GM12873 (cell line): ENCODE results near the gene PXYLP1.

Experiments
- TF ChIP-seq, protein P1 (sequence below): IDR thresholded peaks from 2 replicates; pipeline ENCODE4 v1.5.1; 2012; ENCODE audit warnings: low read depth, mild to moderate bottlenecking, moderate library complexity, low read length, control low read depth; ENCODE audit not compliant: insufficient read depth; ENCODE audit errors: missing control alignments

PXYLP1 gene

GRCh38 chr3:141236361-141236760 lies 4.7 kb downstream of the PXYLP1 start:
- TF ChIP-seq, protein P1, sequence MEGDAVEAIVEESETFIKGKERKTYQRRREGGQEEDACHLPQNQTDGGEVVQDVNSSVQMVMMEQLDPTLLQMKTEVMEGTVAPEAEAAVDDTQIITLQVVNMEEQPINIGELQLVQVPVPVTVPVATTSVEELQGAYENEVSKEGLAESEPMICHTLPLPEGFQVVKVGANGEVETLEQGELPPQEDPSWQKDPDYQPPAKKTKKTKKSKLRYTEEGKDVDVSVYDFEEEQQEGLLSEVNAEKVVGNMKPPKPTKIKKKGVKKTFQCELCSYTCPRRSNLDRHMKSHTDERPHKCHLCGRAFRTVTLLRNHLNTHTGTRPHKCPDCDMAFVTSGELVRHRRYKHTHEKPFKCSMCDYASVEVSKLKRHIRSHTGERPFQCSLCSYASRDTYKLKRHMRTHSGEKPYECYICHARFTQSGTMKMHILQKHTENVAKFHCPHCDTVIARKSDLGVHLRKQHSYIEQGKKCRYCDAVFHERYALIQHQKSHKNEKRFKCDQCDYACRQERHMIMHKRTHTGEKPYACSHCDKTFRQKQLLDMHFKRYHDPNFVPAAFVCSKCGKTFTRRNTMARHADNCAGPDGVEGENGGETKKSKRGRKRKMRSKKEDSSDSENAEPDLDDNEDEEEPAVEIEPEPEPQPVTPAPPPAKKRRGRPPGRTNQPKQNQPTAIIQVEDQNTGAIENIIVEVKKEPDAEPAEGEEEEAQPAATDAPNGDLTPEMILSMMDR, result no peak

DNA sequence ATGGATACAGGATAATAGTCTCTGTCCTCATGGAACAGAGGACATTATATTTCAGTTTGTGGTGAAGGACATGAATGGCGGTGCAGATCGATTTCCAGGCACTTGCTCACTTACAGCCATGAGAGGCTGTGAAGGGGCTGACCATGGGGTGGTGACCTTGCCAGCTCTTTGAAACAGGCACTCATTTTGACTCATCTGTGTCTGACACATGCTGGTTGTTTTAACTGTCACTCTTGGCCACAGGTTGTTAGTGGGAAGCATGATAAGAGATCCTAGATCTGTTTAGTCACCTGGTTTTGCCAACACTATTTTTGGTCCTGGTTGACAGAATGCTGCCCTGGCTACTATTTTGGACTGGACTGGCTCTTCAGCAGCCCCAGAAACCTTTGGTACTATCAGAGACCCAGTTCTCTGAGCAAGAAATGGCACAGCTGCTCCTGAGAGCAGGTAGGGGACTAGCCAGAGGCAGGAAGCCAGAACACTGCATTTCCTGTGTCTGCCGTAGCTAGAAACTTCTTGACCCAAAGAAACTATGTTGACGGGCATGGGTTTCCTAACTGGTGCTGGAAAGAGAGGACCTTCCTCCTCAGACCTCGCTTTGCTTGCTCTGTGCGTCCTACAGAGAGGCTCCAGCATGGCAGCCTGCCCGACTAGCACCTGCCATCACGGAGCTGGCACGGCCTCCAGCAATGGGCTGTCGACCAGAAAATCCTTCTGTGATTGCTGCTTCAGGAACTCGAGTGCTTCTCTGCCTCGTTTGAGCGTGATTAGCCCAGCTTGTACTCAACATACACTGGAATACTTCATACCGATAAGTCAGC lies 6.3 kb downstream of the PXYLP1 start:
- TF ChIP-seq, protein P1, result no peak

DNA sequence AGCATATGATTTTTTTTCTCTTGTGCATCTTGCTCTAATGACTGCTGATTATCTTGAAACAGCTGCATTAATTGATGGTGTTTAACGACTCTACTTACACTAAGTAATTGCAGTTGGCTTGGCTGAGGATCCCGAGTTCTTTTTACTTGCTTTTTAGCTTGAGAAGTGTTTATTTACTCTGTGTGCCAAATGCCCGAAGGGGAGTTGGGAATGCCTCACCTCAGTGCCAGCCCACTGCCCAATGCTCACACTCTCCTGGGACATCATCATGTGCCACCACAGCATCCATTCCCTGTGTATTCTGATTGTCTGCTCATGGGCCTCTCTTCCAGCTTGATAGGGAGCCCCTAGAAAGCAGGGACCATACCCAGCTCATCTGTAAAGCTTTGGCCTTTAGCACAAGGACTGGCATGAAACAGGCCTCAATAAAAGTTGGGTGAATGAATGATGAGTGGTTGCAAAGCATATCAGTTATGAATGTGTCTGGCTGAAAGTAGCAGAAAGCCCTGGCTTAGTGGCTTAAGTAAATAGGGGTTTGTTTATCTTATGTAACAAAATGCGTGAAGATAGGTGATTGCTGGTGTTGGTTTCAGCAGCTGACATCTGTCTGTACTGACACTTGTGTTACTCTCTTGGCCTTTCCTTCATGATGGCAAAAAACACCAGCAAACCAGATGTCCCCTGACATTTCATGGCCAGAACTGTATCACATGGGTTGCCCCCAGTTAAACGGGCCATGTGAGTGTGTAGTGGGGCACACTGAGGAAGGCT lies 8.1 kb downstream of the PXYLP1 start:
- TF ChIP-seq, protein P1, result no peak

DNA sequence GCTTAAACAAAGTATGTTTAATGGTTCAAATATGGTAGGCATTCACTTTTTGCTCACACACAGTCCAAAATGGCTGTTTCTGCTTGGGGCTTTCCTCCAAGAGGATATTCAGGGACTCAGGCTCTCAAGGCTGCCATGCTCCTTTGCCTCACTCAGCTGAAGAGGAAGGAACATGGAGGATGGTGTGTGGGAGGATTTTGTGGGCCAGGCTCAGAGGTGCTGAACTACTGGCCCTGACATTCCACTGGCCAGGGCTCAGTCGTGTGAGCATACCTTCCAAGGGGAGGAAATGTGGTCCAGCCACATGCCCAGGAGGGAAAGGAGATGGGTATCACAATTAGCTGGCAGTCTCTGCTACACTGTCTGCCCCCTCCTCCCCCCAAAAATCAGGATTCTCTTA lies 8.7 kb downstream of the PXYLP1 start:
- TF ChIP-seq, protein P1, result no peak

DNA sequence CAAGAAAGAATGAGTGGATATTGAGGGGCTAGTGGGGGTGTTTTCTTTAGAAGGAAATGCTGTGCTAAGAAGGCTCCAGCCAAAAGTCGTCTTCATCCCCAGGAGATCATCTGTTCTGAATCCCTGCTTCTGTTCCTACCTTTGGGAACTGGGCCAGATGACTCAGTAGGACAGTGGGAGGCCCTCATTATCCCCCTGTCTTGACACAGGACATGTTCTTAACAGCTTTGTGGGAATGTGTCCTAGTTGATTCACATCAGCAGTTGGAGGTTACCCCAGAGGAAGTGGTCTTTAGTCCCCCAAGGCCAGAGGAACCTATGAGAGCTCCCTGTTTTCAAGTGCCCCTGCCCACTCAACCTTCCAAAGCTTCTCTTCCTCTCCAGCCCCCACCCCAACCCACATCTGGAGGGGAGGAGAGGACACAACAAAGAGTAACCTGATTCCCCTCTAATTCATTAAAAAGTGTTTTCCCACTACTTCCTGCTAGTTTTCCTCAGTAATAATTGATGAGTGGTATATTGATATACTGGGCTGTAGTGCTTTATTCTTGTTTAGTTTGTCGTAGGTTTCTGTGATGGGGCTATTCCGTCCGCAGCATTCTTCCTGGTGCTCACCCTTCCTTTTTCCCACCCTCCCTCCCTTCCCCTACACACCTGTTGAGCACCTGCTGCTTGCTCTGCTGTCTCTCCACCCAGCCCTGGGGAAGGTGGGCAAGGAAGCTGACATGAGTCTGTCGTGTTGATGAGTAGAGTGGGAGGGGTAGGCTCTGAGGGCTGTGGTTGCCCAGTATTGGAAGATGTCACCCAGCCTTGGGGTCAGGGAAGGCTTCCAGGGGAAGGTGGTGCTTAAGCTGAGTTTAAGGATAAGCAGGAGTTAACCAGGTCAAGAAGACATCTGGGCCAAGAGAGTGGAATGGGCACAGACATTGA lies 9.3 kb downstream of the PXYLP1 start:
- TF ChIP-seq, protein P1, result no peak

GRCh38 chr3:141241616-141242376 lies 10.2 kb downstream of the PXYLP1 start:
- TF ChIP-seq, protein P1, result no peak
